Measurements from ENCODE around the gene NFILZ.

DNA sequence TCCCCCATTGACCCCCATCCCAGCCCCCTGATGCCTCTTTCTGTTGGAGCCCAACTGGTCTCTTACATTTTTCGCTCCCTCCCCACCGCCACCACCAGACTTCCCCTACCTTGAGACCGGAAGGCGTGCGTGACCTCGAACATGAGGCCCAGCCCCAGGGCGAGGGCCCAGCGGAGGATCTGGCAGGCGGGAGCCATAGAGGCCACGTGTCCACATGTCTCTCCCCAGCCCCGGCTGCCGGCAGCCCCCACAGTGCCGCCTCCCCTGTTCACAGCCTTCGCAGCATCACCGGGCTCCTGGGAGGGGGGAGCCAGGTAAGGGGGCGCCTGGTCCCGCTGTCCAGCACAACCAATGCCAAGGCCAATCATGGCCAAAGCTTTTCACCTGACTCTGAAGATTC lies 24.9 kb upstream of the NFILZ start:
- TF ChIP-seq, protein P1, sequence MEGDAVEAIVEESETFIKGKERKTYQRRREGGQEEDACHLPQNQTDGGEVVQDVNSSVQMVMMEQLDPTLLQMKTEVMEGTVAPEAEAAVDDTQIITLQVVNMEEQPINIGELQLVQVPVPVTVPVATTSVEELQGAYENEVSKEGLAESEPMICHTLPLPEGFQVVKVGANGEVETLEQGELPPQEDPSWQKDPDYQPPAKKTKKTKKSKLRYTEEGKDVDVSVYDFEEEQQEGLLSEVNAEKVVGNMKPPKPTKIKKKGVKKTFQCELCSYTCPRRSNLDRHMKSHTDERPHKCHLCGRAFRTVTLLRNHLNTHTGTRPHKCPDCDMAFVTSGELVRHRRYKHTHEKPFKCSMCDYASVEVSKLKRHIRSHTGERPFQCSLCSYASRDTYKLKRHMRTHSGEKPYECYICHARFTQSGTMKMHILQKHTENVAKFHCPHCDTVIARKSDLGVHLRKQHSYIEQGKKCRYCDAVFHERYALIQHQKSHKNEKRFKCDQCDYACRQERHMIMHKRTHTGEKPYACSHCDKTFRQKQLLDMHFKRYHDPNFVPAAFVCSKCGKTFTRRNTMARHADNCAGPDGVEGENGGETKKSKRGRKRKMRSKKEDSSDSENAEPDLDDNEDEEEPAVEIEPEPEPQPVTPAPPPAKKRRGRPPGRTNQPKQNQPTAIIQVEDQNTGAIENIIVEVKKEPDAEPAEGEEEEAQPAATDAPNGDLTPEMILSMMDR (IDR thresholded peaks at IDR 0.05), result no peak
- TF ChIP-seq EZH2 (IDR thresholded peaks at IDR 0.05) (no peak), EZH2phosphoT487 (IDR thresholded peaks at IDR 0.05) (no peak)

Measured in neural progenitor cell (in vitro differentiated cells).